Heart left ventricle (tissue), 16 donors: ENCODE results near the gene CEP112. TPM values are rescaled to one million over a fixed set of nuclear protein-coding genes. Genes with fewer than 3 reads are reported as not detected.
A peak's percentile ranks its signal among the peaks of the same experiment; 100 is the strongest.

Experiments used
- ATAC-seq, 4 donors: fragments of 200-7000 bp; cut with Tn5 transposase; one replicate each; pipeline ENCODE4 v1.9.1; 2020 to 2022; ENCODE audit warnings: moderate library complexity in 4 of 4, mild to moderate bottlenecking in 3 of 4, moderate number of reproducible peaks in 1 of 4
- DNase-seq, 5 donors: peaks; one replicate each; pipeline ENCODE4 v3.0.0-alpha.2; 2020
- H3K27ac ChIP-seq, 12 donors: fragments of 200-600 bp; sonication (generic) in 4 of 12; one replicate each; pipeline versions ENCODE4 v1.5.0 to v1.8.0; 2016 to 2022; ENCODE audit warnings: mild to moderate bottlenecking in 2 of 12
- H3K27me3 ChIP-seq, 9 donors: fragments of 200-600 bp; sonication (generic) in 2 of 9; one replicate each; pipeline versions ENCODE4 v1.5.1 to v1.8.0; 2016 to 2022; ENCODE audit warnings: mild to moderate bottlenecking in 3 of 9
- H3K36me3 ChIP-seq, 9 donors: fragments of 200-600 bp; sonication (generic) in 2 of 9; one replicate each; pipeline versions ENCODE4 v1.5.0 to v1.8.0; 2018 to 2022; ENCODE audit warnings: mild to moderate bottlenecking in 2 of 9
- H3K4me1 ChIP-seq, 12 donors: fragments of 200-600 bp; sonication (generic) in 4 of 12; one replicate each; pipeline versions ENCODE4 v1.5.0 to v1.8.0; 2016 to 2022; ENCODE audit warnings: mild to moderate bottlenecking in 3 of 12
- H3K4me3 ChIP-seq, 12 donors: fragments of 200-600 bp; sonication (generic) in 4 of 12; one replicate each; pipeline versions ENCODE4 v1.5.0 to v1.8.0; 2017 to 2022; ENCODE audit warnings: mild to moderate bottlenecking in 9 of 12, moderate library complexity in 4 of 12
- H3K9me3 ChIP-seq, 12 donors: fragments of 200-600 bp; sonication (generic) in 4 of 12; one replicate each; pipeline versions ENCODE4 v1.5.0 to v1.8.0; 2016 to 2022; ENCODE audit warnings: mild to moderate bottlenecking in 1 of 12
- POLR2A ChIP-seq, 2 donors: fragments of 450-650 bp; IDR thresholded peaks; one replicate each; pipeline ENCODE4 v1.6.1; 2017; ENCODE audit warnings: antibody characterized with exemption in 2 of 2, mild to moderate bottlenecking in 2 of 2, moderate library complexity in 2 of 2
- WGBS, 4 donors: extraction: QIAGEN DNeasy Blood & Tissue Kit in 2 of 4; methylation state at CpG; one replicate each; pipeline versions ENCODE4 v1.1.5 to v1.1.7; 2013 to 2018; 5-methylcytosine and 5-hydroxymethylcytosine counted together
- intact Hi-C, 10 donors: fragments of 100-400 bp; cut with DNase I; formaldehyde crosslinking; loops; one replicate each; pipeline versions ENCODE4 v1.11.1 to v1.14.2; 2022
- polyA plus RNA-seq, 2 donors: library from polyadenylated mRNA; stranded (reverse); fragments of 200-250 nt; gene quantifications; one replicate each; pipeline ENCODE4 v1.2.3, GENCODE V29; 2013
- total RNA-seq, 9 donors: library from RNA; depleted of rRNA in 2 of 9; stranded (reverse); fragments of >200 nt in 2 of 9; fragmentation: NEBNext Ultra II Directional in 3 of 9; extraction: Animal tissue kit (Norgen Biotek cat#: 25700) in 3 of 9; gene quantifications; one replicate each; pipeline versions ENCODE4 v1.1.0 to v1.2.4, GENCODE V29; 2016 to 2023
- TF ChIP-seq, protein P1 (sequence below), 12 donors: fragments of 200-600 bp; sonication (generic) in 4 of 12; IDR thresholded peaks; one replicate each; pipeline versions ENCODE4 v1.5.0 to v1.8.0; 2018 to 2022; ENCODE audit warnings: antibody characterized with exemption in 12 of 12, mild to moderate bottlenecking in 5 of 12
- donor health status: ischemic (EF 13 %, LVEDD 7.1; RV severe dilation, severe dysfunction).
- donor health status: healthy with polysubstance abuse.
- donor health status: DM: no; HTN: yes; CAD: no.
- donor health status: DM: no; HTN: no; CAD: no.
- donor health status: ischemic (EF 25% LVEDD 6.9; RV normal size, moderate dysfunction).
- donor health status: ischemic (EF 25% LVEDD 5.7; RV mildly dilated, moderate dysfunction).
- donor health status: healthy.
- donor health status: DM: yes; HTN: yes; CAD: no.
- donor health status: ischemic (EF 35%, LVEDD 5.7; RV mildly dilated, moderate dysfunction).
- donor health status: nonischemic (EF 11% LVEDD 7.7; RV severe dilation, severe dysfunction).
- donor health status: DM: yes; HTN: yes; CAD: no.
- donor health status: PGD.
- donor health status: ischemic (EF 29% LVEDD 5.4; RV normal size, mild dysfunction).
- donor health status: nonischemic (EF 23%, LVEDD 6.1; RV moderate dilation, normal function).

The CEP112 gene
- total and polyA plus RNA-seq, 11 donors = 5.5 to 28.3 (median 14.3) TPM

DNA sequence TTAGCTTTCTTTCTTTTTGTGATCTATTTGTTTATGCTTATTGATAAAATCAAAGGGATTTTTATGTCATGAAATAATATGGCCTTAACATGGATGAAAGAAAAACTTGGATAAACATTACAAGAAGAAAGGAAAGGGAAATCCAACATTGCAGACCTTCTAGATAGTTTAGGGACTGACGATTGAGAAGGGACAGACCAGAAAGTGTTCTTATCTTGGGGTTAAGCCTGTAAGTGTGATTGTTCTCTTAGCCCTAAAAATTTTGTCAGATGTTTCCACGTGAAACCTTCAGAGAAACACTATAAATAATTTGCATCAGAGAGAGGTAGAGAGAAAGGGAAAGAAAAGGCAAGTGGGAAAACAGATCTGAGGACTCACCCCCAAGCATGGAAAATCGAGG lies 473.3 kb downstream of the CEP112 start:
- no peak overlapping the region for H3K4me3 ChIP-seq
- DNase-seq = no peak
- no peaks in the 10 kb centered on the region for H3K4me1 ChIP-seq
- 64 to 75% (median 73%) methylated on average over 3 of the region's 3 CpGs for WGBS, 4 donors
- no peak overlapping the region for H3K27ac ChIP-seq
- H3K36me3 ChIP-seq = no peaks in the 10 kb centered on the region
- H3K27me3 ChIP-seq = no peaks in the 10 kb centered on the region
- no peaks in the 10 kb centered on the region for H3K9me3 ChIP-seq
- TF ChIP-seq POLR2A (IDR thresholded peaks at IDR 0.05) = no peak
- TF ChIP-seq, protein P1, sequence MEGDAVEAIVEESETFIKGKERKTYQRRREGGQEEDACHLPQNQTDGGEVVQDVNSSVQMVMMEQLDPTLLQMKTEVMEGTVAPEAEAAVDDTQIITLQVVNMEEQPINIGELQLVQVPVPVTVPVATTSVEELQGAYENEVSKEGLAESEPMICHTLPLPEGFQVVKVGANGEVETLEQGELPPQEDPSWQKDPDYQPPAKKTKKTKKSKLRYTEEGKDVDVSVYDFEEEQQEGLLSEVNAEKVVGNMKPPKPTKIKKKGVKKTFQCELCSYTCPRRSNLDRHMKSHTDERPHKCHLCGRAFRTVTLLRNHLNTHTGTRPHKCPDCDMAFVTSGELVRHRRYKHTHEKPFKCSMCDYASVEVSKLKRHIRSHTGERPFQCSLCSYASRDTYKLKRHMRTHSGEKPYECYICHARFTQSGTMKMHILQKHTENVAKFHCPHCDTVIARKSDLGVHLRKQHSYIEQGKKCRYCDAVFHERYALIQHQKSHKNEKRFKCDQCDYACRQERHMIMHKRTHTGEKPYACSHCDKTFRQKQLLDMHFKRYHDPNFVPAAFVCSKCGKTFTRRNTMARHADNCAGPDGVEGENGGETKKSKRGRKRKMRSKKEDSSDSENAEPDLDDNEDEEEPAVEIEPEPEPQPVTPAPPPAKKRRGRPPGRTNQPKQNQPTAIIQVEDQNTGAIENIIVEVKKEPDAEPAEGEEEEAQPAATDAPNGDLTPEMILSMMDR (IDR thresholded peaks at IDR 0.05) = no peak
- ATAC-seq = no peak
- intact Hi-C loops = no loop called here

DNA sequence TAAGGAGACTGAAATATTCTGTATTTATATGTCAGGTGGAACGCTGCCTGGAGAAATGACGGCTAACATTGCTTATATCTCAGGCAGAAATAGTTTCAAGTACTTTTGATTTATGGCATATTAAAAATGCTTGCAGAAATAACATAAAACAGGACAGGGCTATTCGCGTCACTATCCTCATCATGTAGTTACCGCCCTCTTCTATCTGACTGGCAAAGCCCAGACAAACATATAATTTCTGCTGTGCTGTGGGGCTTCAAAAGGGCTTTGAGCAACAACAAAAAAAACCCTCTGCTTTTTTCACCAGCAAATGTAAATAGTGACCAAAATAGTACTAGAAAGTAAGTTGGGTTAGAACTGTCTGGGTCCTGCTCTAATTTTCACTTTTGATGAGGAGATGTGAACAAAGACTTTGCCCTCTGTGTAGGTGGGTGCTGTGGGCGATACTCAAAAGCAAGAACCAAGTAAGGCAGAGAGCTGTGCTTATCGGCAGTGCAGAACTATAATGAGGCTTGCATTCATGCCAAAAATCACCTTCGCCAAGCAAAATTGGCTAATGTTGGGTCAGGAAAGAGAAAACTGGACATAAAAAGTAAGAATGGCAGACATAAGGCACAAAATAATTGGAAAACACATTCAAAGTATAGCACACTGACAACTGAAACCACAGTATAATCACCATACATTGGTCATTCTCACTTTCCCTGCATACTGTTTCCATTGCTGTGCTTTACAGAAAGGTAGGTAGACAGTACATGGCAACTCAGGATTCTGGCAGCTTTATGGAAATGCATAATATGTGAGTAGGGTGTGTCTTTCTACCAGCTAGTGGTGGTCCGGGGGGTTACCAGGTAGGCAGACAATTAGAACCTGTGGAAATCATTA lies 479.3 kb downstream of the CEP112 start:
- no peak for TF ChIP-seq POLR2A (IDR thresholded peaks at IDR 0.05)
- TF ChIP-seq, protein P1 (IDR thresholded peaks at IDR 0.05) = no peak
- H3K27ac ChIP-seq = peak overlapping the region in 1 of 12 donors; percentile 54
- no peaks in the 10 kb centered on the region for H3K9me3 ChIP-seq
- WGBS, 4 donors = 83 to 90% (median 88%) methylated on average over 9 of the region's 9 CpGs
- no peak overlapping the region for H3K4me3 ChIP-seq
- no peaks in the 10 kb centered on the region for H3K4me1 ChIP-seq
- intact Hi-C loops = no loop called here
- no peaks in the 10 kb centered on the region for H3K36me3 ChIP-seq
- DNase-seq = no peak
- H3K27me3 ChIP-seq = no peaks in the 10 kb centered on the region
- no peak for ATAC-seq

DNA sequence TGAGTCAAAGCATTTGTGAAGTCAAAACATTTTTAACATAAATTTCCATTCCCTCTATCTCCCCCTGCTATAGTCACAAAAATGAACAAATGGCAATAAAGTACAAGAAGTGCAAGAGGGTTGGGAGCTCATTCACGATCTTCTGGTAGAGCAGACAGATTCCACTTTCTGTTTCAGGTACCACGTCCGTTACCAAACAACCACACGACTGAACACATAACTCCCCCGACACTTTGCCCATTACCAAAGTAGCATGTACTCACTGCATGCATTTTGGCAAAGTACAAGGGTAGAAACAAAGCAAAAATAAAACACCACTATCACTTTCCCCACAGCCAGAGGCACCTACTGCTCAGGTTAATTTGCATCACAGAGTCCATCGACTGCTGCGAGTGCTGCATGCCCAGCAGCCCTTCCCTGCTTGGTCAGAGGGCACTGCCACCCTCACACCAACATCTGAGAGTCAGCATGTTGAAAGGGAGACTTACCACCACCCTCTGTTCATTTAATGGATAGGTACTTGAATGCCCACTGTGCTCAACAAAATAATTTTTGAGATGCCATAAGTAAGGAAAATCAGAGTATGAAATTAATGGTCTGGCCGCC lies 480.2 kb downstream of the CEP112 start:
- 92 to 97% (median 93%) methylated on average over 8 of the region's 8 CpGs for WGBS, 4 donors
- no peak for ATAC-seq
- intact Hi-C loops = no loop called here
- no peak for DNase-seq
- TF ChIP-seq POLR2A (IDR thresholded peaks at IDR 0.05) = no peak
- TF ChIP-seq, protein P1 (IDR thresholded peaks at IDR 0.05) = no peak
- Histone ChIP-seq H3K27me3 (no peaks in the 10 kb centered on the region), H3K27ac (no peak overlapping the region), H3K4me1 (no peaks in the 10 kb centered on the region), H3K9me3 (no peaks in the 10 kb centered on the region), H3K4me3 (no peak overlapping the region), H3K36me3 (no peaks in the 10 kb centered on the region)

DNA sequence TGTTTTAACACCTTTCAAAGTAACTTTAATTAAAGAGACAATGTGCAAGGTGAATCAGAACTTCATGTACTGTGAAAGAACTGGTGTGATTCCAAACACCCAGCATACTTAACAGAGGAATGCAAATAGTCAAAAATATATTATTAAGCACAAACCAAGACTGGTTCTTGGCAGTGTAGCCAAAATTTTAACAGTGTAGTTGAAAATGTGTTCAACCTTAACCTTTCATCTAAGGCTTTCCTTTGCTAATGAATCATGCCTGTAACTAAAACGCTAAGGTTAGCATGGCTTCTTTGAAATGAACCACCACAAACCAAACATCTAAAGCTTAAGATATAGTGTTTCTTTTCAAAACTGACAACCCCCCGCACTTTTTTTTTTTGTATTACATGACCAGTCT lies 484.2 kb downstream of the CEP112 start:
- Histone ChIP-seq H3K27ac (no peak overlapping the region), H3K36me3 (no peaks in the 10 kb centered on the region), H3K9me3 (no peaks in the 10 kb centered on the region), H3K4me1 (peaks cover 0 to 4% (median 0%) of the 10 kb centered on the region in 12 donors), H3K4me3 (no peak overlapping the region), H3K27me3 (no peaks in the 10 kb centered on the region)
- ATAC-seq (no peak), DNase-seq (no peak)
- 48 to 93% (median 65%) methylated on average over 2 of the region's 2 CpGs for WGBS, 4 donors
- intact Hi-C loops = no loop called here
- TF ChIP-seq, protein P1 (IDR thresholded peaks at IDR 0.05) = no peak
- no peak for TF ChIP-seq POLR2A (IDR thresholded peaks at IDR 0.05)
